IPS-18a (cell line): ENCODE measurements around the gene PHF14.

Experiments
- H3K27ac ChIP-seq: one replicate; pipeline ENCODE4 v1.5.1; 2013; ENCODE audit warnings: low read length
- H3K27me3 ChIP-seq: one replicate; pipeline ENCODE4 v1.6.1; 2013; ENCODE audit warnings: mild to moderate bottlenecking, low read length; ENCODE audit not compliant: control insufficient read depth, insufficient read depth
- H3K36me3 ChIP-seq: one replicate; pipeline ENCODE4 v1.6.1; 2013; ENCODE audit warnings: low read depth, low read length; ENCODE audit not compliant: control insufficient read depth
- H3K4me1 ChIP-seq: one replicate; pipeline ENCODE4 v1.6.1; 2013; ENCODE audit warnings: low read depth, low read length; ENCODE audit not compliant: control insufficient read depth
- H3K4me3 ChIP-seq: one replicate; pipeline ENCODE4 v1.5.1; 2013; ENCODE audit warnings: low read length
- H3K9ac ChIP-seq: one replicate; pipeline ENCODE4 v1.6.1; 2013; ENCODE audit warnings: mild to moderate bottlenecking, low read length, moderate library complexity
- H3K9me3 ChIP-seq: one replicate; pipeline ENCODE4 v1.6.1; 2013; ENCODE audit warnings: low read depth, low read length; ENCODE audit not compliant: control insufficient read depth

The PHF14 gene

DNA sequence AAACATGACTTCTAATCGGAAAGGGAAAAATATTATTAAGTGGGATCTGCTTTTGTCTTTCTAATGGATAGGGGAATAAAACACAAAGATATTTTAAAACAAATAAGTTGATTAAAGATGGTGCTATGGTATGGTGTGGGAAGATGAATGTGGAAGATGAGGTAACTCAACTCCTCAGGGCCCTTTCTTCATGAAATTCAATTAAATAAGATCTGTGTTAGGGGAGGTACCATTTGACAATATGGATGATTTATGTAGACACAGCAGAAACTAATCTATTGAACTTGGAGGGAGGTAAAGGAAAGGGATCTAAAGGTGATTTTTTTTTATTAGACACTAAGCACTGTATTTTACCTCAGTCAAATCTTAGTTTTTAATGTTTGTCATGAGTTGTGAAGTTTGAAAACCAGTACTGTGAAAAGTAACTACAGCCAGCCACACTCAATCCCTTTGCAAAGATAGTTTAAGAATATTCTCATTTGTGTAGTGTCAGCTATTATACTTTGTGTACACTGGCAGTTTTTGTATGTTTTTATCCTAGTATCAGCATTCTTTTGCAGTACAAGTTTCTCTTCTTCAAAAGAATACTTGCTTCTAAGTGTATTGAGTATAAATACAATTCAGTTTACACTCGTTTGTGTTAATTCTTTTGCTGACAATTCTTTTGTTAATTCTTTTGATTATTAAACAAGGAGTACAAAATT is 151.3 kb downstream of the PHF14 start:
- Histone ChIP-seq H3K36me3 (no peaks in the 10 kb centered on the region), H3K9me3 (no peaks in the 10 kb centered on the region), H3K27ac (no peak overlapping the region), H3K4me1 (peaks cover 28% of the 10 kb centered on the region), H3K27me3 (no peaks in the 10 kb centered on the region), H3K4me3 (no peak overlapping the region), H3K9ac (no peak overlapping the region)

DNA sequence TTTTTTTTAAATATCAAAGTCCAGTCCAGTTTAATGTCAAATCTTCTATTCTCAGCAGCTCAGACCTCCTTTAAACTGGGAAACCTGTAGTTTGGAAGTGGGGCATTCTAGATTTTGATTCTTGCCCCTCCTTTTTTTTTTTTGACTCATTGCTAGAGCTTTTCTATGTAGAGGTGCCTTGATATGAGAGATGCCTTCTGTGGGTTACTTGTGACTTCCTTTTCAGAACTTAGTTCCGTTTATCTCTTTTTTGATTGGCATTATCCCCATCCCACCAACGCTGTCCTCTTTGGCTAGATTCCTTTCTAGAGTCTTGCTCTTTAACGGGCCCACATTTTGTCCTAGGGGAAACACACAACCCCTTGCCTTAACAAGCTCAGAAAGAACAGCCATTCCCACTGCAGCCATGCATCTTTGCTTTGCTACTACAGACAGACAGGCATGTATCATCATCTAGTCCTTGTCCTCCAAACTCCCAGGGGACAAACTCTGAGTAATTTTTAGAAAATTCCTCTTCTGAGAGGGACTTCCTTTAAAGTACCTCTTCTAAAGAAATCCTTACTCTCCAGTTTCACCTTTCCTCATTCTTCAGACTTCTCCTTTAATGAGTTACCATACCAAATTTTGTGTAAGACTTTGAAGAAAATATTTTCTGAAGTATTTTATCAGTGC is 153.6 kb downstream of the PHF14 start:
- Histone ChIP-seq H3K27ac (no peak overlapping the region), H3K9ac (no peak overlapping the region), H3K9me3 (no peaks in the 10 kb centered on the region), H3K36me3 (peaks cover 3% of the 10 kb centered on the region), H3K4me1 (peaks cover 28% of the 10 kb centered on the region), H3K27me3 (no peaks in the 10 kb centered on the region), H3K4me3 (no peak overlapping the region)

- Histone ChIP-seq H3K9ac (no peak overlapping the region), H3K4me1 (peaks cover 28% of the 10 kb centered on the region), H3K36me3 (peaks cover 3% of the 10 kb centered on the region), H3K27ac (no peak overlapping the region), H3K9me3 (no peaks in the 10 kb centered on the region), H3K4me3 (no peak overlapping the region), H3K27me3 (no peaks in the 10 kb centered on the region)
Observed at GRCh38 chr7:11127988-11128387, 154.3 kb downstream of the PHF14 start.

- H3K27ac ChIP-seq = no peak overlapping the region
- peaks cover 28% of the 10 kb centered on the region for H3K4me1 ChIP-seq
- H3K4me3 ChIP-seq = peak overlapping the region; percentile 7
- no peaks in the 10 kb centered on the region for H3K27me3 ChIP-seq
- no peaks in the 10 kb centered on the region for H3K9me3 ChIP-seq
- peak overlapping the region; percentile 9 for H3K9ac ChIP-seq
- H3K36me3 ChIP-seq = peaks cover 3% of the 10 kb centered on the region
Observed at GRCh38 chr7:11128498-11128897, 154.8 kb downstream of the PHF14 start.

- H3K4me1 ChIP-seq = peaks cover 28% of the 10 kb centered on the region
- no peak overlapping the region for H3K9ac ChIP-seq
- H3K9me3 ChIP-seq = no peaks in the 10 kb centered on the region
- H3K4me3 ChIP-seq = no peak overlapping the region
- H3K36me3 ChIP-seq = peaks cover 3% of the 10 kb centered on the region
- H3K27ac ChIP-seq = no peak overlapping the region
- H3K27me3 ChIP-seq = no peaks in the 10 kb centered on the region
Observed at GRCh38 chr7:11130012-11130411, 156.3 kb downstream of the PHF14 start.

DNA sequence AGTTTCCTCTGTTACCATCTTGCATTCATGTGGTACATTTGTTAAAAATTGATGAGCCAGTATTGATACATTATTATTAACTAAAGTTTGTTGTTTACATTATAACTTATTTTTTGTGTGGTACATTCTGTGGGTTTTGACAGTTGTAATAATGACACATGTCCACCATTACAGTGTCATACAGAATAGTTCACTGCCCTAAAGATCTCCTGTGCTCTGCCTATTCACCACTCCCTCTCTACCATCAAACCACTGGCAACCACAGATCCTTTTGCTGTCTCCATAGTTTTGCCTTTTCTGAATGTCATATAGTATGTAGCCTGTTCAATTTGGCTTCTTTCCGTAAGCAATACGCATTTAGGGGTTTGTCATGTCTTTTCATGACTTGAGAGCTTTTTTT is 156.9 kb downstream of the PHF14 start:
- Histone ChIP-seq H3K27ac (no peak overlapping the region), H3K4me1 (peaks cover 28% of the 10 kb centered on the region), H3K9me3 (no peaks in the 10 kb centered on the region), H3K9ac (no peak overlapping the region), H3K36me3 (peaks cover 3% of the 10 kb centered on the region), H3K4me3 (no peak overlapping the region), H3K27me3 (no peaks in the 10 kb centered on the region)

DNA sequence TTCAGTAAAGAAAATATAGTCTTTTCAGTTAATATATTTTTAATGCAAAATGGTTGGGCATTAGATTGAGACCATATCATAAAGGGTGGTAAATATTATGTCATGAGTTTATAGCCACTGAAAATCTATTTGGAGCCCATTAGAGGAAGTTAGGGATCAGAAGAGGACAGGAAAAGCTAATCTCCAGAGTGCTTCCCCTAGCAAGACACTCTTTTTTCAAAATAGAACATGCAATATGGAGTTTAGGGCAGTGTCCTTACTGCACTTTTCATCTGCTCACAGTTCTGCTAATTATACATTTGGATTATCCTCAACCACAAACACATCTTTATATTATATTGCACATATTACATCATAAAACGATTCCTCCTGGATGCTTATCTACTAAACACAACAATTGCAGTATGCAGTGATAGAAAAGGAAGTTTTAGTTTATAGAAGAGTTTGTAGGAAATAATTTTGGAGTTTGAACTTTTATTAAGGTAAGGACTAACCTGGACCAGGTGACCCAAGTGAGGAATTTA is 159.8 kb downstream of the PHF14 start:
- Histone ChIP-seq H3K9me3 (no peaks in the 10 kb centered on the region), H3K9ac (no peak overlapping the region), H3K36me3 (peaks cover 3% of the 10 kb centered on the region), H3K4me3 (no peak overlapping the region), H3K27me3 (no peaks in the 10 kb centered on the region), H3K27ac (no peak overlapping the region), H3K4me1 (peaks cover 7% of the 10 kb centered on the region)

DNA sequence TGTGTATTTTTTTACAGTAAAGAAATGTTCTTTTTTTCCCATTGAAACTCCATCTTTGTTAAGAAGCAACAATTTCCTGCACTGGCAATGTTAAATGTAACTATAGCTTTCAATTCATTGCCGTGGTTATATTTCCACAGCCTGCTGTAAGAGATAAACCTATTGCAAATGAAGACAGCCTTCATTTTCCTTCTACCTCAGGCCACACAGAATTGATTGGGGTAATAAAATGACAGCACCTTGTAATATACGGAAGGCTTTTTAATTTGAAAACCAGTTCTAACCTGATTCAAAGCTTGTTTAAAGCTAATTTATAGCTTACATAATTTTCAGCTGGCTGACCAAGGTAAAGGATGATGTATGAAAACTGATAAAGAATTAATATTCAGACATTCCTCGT is 161.9 kb downstream of the PHF14 start:
- Histone ChIP-seq H3K4me3 (no peak overlapping the region), H3K27ac (no peak overlapping the region), H3K36me3 (peaks cover 3% of the 10 kb centered on the region), H3K4me1 (no peaks in the 10 kb centered on the region), H3K9me3 (no peaks in the 10 kb centered on the region), H3K9ac (no peak overlapping the region), H3K27me3 (no peaks in the 10 kb centered on the region)

DNA sequence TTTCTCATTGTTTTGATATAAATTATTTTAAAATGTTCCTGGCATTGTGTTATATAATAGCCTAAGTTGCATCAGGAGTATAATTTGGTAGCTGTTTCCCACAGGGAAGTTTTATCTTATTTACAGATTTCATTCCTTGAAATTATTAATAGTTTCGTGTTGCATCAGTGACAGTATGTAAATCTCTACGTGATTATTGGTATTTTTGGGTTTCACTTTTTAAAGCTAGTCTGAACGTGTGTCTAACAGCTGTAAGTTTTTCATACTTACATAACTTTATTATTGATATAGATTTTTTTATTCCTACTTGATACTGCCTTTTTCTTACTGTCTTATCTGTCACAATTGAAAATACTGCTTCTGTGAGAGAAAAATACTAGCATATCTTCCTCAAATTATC is 167.9 kb downstream of the PHF14 start:
- H3K27me3 ChIP-seq = no peaks in the 10 kb centered on the region
- no peaks in the 10 kb centered on the region for H3K4me1 ChIP-seq
- no peak overlapping the region for H3K4me3 ChIP-seq
- no peaks in the 10 kb centered on the region for H3K9me3 ChIP-seq
- no peak overlapping the region for H3K9ac ChIP-seq
- H3K27ac ChIP-seq = no peak overlapping the region
- H3K36me3 ChIP-seq = no peaks in the 10 kb centered on the region

GRCh38 chr7:11153694-11154093 is 180.0 kb downstream of the PHF14 start:
- no peak overlapping the region for H3K27ac ChIP-seq
- H3K4me3 ChIP-seq = no peak overlapping the region
- no peaks in the 10 kb centered on the region for H3K9me3 ChIP-seq

DNA sequence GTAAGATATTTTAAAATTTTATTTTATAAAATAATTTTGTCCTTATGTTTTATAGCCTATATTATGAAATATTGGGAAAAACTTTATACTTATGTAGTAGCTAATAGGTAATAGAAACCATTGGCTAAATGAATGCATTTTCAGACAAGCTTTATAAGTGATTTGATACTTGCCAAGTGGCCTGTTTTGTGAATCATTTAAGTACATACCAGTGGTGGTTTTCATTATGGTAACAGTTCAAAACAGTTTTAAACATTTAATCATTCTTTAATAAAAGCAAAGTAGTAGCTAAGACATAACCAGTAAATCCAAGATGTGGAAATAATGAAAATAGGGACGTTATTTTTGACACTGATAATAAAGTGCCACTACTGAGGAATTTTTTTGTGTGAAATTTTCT is 182.2 kb downstream of the PHF14 start:
- Histone ChIP-seq H3K27ac (no peak overlapping the region), H3K36me3 (no peaks in the 10 kb centered on the region), H3K27me3 (no peaks in the 10 kb centered on the region), H3K9me3 (no peaks in the 10 kb centered on the region), H3K9ac (no peak overlapping the region), H3K4me3 (no peak overlapping the region), H3K4me1 (no peaks in the 10 kb centered on the region)

More at GRCh38 chr7:11153694-11154093, 180.0 kb downstream of the PHF14 start:
- Histone ChIP-seq H3K9ac (no peak overlapping the region), H3K27me3 (no peaks in the 10 kb centered on the region), H3K36me3 (no peaks in the 10 kb centered on the region), H3K4me1 (no peaks in the 10 kb centered on the region)

DNA sequence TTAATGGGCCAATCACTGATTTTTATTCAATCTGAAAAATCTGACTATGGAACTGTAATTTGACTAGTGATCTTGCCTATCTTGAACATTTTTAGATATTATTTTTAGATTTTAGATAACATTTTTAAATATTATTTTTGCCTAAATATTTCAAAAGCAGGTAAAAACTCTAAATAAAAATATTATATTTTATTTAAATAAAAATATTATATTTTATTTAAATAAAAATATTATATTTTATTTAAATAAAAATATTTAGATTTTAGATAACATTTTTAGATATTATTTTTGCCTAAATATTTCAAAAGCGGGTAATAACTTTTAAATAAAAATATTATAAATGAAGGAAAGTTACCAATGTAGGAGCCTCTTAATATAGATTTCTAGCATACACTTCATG is 187.8 kb downstream of the PHF14 start:
- no peaks in the 10 kb centered on the region for H3K9me3 ChIP-seq
- H3K4me1 ChIP-seq = no peaks in the 10 kb centered on the region
- H3K27ac ChIP-seq = no peak overlapping the region
- H3K36me3 ChIP-seq = no peaks in the 10 kb centered on the region
- H3K4me3 ChIP-seq = no peak overlapping the region
- H3K27me3 ChIP-seq = no peaks in the 10 kb centered on the region
- no peak overlapping the region for H3K9ac ChIP-seq
